ENCODE measurements around the gene SOWAHD.
"Not testable (repeated sequence)": the region's sequence is repeated elsewhere in the genome, so short reads cannot be mapped to it uniquely, and the experiment has no call there.

SOWAHD gene

DNA sequence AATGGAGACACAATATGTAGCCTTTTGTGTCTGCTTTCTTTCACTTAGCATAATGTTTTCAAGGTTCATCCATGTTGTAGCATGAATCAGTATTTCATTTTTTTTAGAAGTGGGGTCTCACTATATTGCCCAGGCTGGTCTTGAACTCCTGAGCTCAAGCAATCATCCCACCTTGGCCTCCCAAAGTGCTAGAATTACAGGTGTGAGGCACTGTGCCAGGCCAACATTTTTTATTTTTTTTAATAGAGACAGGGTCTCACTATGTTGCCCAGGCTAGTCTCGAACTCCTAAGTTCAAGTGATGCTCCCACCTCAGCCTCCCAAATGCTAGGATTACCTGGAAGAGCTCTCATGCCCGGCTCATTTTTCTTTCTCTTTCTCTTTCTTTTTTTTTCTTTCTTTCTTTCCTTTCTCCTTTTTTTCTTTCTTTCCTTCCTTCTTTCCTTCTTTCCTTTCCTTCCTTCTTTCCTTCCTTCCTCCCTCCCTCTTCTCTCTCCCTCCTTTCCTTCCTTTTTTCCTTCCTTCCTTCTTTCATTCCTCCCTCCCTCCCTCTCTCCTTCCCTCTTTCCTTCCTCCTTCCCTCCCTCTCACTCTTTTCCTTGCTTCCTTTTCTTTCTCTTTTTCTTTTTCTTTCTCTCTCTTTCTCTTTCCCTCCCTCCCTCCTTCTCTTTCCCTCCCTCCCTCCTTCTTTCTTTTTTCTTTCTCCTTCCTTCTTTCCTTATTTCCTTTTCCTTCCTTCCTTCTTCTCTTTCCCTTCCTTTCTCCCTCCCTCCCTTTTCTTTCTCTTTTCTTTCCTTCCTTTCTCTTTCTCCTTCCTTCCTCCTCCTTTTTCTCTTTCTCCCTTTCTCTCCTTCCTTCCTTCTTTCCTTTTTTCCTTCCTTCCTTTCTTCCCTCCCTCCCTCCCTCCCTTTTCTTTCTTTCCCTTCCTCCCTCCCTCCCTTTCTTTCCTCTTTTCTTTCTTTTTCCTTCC, 43.1 kb downstream of the SOWAHD start (continued):
- no peak for TF ChIP-seq OSR1 (CRISPR knock-in tag; IDR thresholded peaks at IDR 0.05)
- TF ChIP-seq SNAI2 (CRISPR knock-in tag; IDR thresholded peaks at IDR 0.05): no peak

DNA sequence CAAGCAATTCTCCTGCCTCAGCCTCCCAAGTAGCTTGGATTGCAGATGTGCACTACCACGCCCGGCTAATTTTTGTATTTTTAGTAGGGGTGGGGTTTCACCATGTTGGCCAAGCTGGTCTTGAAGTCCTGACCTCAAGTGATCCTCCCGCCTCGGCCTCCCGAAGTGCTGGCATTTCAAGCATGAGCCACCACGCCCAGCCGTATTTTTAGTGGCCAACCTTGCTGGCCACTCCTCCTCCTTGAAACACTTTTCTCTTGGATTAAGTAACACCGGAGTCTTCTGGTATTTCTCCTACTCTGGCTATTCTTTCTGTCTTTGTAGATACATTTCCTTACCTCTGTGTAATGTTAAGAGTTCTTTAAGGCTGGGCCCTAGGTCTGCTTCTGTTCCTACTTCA, 44.2 kb downstream of the SOWAHD start:
- no peak for ATAC-seq
- no peak for TF ChIP-seq PPARA (CRISPR knock-in tag; IDR thresholded peaks at IDR 0.05; ENCODE audit: borderline replicate concordance)
- TF ChIP-seq, protein P1, sequence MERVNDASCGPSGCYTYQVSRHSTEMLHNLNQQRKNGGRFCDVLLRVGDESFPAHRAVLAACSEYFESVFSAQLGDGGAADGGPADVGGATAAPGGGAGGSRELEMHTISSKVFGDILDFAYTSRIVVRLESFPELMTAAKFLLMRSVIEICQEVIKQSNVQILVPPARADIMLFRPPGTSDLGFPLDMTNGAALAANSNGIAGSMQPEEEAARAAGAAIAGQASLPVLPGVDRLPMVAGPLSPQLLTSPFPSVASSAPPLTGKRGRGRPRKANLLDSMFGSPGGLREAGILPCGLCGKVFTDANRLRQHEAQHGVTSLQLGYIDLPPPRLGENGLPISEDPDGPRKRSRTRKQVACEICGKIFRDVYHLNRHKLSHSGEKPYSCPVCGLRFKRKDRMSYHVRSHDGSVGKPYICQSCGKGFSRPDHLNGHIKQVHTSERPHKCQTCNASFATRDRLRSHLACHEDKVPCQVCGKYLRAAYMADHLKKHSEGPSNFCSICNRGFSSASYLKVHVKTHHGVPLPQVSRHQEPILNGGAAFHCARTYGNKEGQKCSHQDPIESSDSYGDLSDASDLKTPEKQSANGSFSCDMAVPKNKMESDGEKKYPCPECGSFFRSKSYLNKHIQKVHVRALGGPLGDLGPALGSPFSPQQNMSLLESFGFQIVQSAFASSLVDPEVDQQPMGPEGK (CRISPR knock-in tag; IDR thresholded peaks at IDR 0.05; ENCODE audit: borderline replicate concordance): no peak
- no peak for TF ChIP-seq ZNF70 (CRISPR knock-in tag; IDR thresholded peaks at IDR 0.05)
- TF ChIP-seq ISL1 (CRISPR knock-in tag; IDR thresholded peaks at IDR 0.05): no peak
- TF ChIP-seq, protein P2, sequence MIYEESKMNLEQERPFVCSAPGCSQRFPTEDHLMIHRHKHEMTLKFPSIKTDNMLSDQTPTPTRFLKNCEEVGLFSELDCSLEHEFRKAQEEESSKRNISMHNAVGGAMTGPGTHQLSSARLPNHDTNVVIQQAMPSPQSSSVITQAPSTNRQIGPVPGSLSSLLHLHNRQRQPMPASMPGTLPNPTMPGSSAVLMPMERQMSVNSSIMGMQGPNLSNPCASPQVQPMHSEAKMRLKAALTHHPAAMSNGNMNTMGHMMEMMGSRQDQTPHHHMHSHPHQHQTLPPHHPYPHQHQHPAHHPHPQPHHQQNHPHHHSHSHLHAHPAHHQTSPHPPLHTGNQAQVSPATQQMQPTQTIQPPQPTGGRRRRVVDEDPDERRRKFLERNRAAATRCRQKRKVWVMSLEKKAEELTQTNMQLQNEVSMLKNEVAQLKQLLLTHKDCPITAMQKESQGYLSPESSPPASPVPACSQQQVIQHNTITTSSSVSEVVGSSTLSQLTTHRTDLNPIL (CRISPR knock-in tag; IDR thresholded peaks at IDR 0.05; ENCODE audit: low read depth): no peak
- no peak for TF ChIP-seq BACH2 (CRISPR knock-in tag; IDR thresholded peaks at IDR 0.05; ENCODE audit: borderline replicate concordance)
- TF ChIP-seq TCF4 (CRISPR knock-in tag; IDR thresholded peaks at IDR 0.05; ENCODE audit: borderline replicate concordance): no peak
- TF ChIP-seq, protein P3, sequence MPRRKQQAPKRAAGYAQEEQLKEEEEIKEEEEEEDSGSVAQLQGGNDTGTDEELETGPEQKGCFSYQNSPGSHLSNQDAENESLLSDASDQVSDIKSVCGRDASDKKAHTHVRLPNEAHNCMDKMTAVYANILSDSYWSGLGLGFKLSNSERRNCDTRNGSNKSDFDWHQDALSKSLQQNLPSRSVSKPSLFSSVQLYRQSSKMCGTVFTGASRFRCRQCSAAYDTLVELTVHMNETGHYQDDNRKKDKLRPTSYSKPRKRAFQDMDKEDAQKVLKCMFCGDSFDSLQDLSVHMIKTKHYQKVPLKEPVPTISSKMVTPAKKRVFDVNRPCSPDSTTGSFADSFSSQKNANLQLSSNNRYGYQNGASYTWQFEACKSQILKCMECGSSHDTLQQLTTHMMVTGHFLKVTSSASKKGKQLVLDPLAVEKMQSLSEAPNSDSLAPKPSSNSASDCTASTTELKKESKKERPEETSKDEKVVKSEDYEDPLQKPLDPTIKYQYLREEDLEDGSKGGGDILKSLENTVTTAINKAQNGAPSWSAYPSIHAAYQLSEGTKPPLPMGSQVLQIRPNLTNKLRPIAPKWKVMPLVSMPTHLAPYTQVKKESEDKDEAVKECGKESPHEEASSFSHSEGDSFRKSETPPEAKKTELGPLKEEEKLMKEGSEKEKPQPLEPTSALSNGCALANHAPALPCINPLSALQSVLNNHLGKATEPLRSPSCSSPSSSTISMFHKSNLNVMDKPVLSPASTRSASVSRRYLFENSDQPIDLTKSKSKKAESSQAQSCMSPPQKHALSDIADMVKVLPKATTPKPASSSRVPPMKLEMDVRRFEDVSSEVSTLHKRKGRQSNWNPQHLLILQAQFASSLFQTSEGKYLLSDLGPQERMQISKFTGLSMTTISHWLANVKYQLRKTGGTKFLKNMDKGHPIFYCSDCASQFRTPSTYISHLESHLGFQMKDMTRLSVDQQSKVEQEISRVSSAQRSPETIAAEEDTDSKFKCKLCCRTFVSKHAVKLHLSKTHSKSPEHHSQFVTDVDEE (CRISPR knock-in tag; IDR thresholded peaks at IDR 0.05): no peak
- no peak for TF ChIP-seq ZNF565 (CRISPR knock-in tag; conservative IDR thresholded peaks at IDR 0.05; ENCODE audit: low read depth)
- TF ChIP-seq ZNF8 (CRISPR knock-in tag; IDR thresholded peaks at IDR 0.05): no peak

DNA sequence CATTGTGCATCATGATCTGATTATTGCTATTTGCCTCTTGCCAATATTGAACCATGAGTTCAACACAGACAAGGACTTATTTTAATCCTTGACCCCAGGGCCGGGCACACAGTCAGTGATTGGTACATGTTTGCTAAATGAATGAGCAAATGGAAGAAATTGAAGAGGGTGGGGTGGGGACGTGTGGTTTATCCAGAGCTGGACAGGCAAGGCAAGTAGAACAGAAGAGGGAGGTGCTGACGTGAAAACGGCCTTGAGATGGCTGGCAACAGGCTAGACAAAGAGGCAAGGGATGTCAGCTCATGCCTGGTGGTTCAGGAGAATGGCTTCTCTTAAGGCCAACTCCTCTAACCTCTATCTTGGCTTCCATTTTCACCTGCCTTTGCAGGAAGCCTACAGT, 50.1 kb downstream of the SOWAHD start:
- not testable (repeated sequence) for ATAC-seq

DNA sequence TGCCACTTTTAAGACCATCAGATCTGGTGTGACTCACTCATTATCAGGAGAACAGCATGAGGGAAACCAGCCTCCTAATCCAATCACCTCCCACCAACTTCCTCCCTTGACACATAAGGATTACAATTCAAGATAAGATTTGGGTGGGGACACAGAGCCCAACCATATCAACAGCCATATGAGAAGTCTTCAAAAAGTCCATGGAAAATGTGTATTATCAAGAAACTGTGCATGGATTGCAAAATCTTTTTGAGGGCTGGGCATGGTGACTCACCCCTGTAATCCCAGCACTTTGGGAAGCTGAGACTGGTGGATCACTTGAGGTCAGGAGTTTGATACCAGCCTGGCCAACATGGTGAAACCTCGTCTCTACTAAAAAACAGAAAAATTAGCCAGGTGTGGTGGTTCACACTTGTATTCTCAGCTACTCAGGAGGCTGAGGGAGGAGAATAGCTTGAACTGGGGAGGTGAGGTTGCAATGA, 50.8 kb downstream of the SOWAHD start:
- TF ChIP-seq, protein P4, sequence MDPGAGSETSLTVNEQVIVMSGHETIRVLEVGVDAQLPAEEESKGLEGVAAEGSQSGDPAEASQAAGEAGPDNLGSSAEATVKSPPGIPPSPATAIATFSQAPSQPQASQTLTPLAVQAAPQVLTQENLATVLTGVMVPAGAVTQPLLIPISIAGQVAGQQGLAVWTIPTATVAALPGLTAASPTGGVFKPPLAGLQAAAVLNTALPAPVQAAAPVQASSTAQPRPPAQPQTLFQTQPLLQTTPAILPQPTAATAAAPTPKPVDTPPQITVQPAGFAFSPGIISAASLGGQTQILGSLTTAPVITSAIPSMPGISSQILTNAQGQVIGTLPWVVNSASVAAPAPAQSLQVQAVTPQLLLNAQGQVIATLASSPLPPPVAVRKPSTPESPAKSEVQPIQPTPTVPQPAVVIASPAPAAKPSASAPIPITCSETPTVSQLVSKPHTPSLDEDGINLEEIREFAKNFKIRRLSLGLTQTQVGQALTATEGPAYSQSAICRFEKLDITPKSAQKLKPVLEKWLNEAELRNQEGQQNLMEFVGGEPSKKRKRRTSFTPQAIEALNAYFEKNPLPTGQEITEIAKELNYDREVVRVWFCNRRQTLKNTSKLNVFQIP (CRISPR knock-in tag; IDR thresholded peaks at IDR 0.05; ENCODE audit: borderline replicate concordance, low read depth): no peak
- TF ChIP-seq GLIS3 (CRISPR knock-in tag; IDR thresholded peaks at IDR 0.05) (no peak), TCF4 (CRISPR knock-in tag; IDR thresholded peaks at IDR 0.05; ENCODE audit: borderline replicate concordance) (no peak), CSDC2 (CRISPR knock-in tag; IDR thresholded peaks at IDR 0.05) (no peak), ISL1 (CRISPR knock-in tag; IDR thresholded peaks at IDR 0.05) (no peak), ZFP3 (CRISPR knock-in tag; IDR thresholded peaks at IDR 0.05) (no peak)
- ATAC-seq: no peak
